ENCODE measurements around the gene DAB1. TPM values are rescaled to one million over a fixed set of nuclear protein-coding genes. Genes with fewer than 3 reads are reported as not detected.

DAB1 gene
- total RNA-seq, 4 donors from 2014 or later, result 0.22 TPM; not detected in 3

DNA sequence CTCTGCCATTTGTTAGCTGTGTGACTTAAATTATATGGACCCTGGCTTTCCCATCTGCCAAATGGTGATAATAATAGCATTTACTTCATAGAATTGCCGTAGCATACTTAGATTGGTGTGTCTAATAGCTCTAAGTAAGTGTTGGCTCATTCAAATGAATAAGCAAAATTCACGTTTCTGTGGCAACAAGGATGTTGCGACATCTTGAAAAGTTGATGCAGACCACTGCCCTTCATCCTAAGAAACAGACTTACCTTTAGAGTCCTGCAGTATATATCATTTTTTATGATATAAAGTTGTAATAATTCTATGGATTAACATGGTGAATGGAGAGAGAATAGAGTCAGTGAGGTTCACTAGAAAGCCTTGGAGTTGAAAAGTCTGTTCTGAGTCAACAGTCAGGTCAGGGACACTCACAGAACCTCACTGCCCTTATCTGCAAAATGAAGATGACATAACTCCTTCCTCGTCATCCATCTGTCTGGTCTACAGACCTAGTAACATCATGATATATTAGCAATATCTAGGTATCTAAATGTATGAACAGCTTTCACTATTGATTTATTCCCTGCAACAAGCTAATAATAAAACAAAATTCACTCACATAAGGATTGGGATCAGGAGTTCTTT is 290.8 kb downstream of the DAB1 start:
- Histone ChIP-seq H3K36me3 (no peaks in the 10 kb centered on the region), H3K27ac (no peak overlapping the region), H3K4me3 (no peak overlapping the region), H3K4me1 (no peaks in the 10 kb centered on the region), H3K9me3 (no peaks in the 10 kb centered on the region), H3K27me3 (no peaks in the 10 kb centered on the region)
- DNase-seq (no peak), ATAC-seq (no peak)
- in situ Hi-C loops (cut with MboI; ENCODE audit: low sequenced_read_pairs in 4 of 4) (no loop called here), intact Hi-C loops (cut with DNase I; ENCODE audit: low total_unique reads) (no loop called here)
- no peak for TF ChIP-seq CTCF (IDR thresholded peaks at IDR 0.05 in 4 of 5, conservative IDR thresholded peaks at IDR 0.05 in 1 of 5)
- TF ChIP-seq POLR2A (IDR thresholded peaks at IDR 0.05), result no peak

DNA sequence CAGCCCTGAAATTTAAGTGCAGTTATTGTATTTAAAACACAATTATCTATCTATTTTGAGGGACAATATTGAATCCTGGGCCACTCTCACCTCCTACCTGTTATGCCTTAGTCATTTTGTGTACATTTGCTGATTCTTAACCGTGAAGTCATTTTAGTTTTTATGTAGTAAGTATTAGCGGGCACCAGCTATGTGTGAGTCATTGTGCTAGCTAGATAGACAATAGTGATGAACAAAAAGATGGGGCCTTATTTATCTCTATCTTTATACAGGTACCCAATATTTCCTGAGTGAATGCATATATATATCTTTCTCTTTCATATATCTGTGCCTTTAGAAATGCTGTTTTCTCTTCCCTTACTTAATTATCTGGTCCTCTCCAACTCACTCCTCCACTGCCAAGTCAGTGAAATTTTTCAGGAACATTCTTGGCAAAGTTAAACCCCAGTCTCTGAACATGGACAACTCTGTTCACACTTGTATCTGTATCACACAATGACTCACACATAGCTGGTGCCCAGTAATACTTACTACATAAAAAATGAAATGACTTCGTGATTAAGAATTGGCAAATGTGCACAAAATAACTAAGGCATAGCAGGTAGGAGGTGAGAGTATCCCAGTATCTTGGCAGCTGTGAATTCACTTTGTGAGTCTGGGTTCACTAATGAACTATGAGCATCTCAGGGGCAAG is 292.0 kb downstream of the DAB1 start:
- no peak for TF ChIP-seq POLR2A (IDR thresholded peaks at IDR 0.05)
- TF ChIP-seq CTCF (IDR thresholded peaks at IDR 0.05 in 4 of 5, conservative IDR thresholded peaks at IDR 0.05 in 1 of 5), result no peak
- Histone ChIP-seq H3K27ac (no peak overlapping the region), H3K9me3 (no peaks in the 10 kb centered on the region), H3K27me3 (no peaks in the 10 kb centered on the region), H3K4me3 (no peak overlapping the region), H3K4me1 (no peaks in the 10 kb centered on the region), H3K36me3 (no peaks in the 10 kb centered on the region)
- in situ Hi-C loops (cut with MboI; ENCODE audit: low sequenced_read_pairs in 4 of 4) (no loop called here), intact Hi-C loops (cut with DNase I; ENCODE audit: low total_unique reads) (no loop called here)
- no peak for ATAC-seq
- DNase-seq, result no peak

DNA sequence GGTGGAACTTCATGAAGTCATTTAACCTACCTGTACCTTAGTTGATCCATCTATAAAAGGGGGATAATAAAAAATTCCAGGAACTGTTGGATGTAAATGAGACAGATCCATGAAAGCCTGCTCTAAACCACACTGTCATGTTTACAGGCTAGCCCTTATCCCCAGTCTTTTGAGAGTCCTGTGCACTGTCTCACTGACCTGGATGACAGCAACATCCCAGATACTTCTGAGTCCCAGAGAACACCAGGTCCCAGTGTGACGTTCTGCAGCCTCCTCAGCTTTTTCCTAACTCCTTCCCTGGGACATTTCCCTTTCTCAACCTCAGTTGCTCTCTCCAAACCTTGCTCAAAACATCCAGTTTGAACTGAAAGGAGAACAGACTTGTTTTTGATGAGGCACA is 292.6 kb downstream of the DAB1 start:
- no peak for ATAC-seq
- no peaks in the 10 kb centered on the region for H3K27me3 ChIP-seq
- intact Hi-C loops (cut with DNase I; ENCODE audit: low total_unique reads) (no loop called here), in situ Hi-C loops (cut with MboI; ENCODE audit: low sequenced_read_pairs in 4 of 4) (no loop called here)
- no peak for DNase-seq
- no peaks in the 10 kb centered on the region for H3K4me1 ChIP-seq
- no peaks in the 10 kb centered on the region for H3K36me3 ChIP-seq
- TF ChIP-seq POLR2A (IDR thresholded peaks at IDR 0.05) (no peak), CTCF (IDR thresholded peaks at IDR 0.05 in 4 of 5, conservative IDR thresholded peaks at IDR 0.05 in 1 of 5) (no peak)
- H3K27ac ChIP-seq, result no peak overlapping the region
- no peaks in the 10 kb centered on the region for H3K9me3 ChIP-seq
- no peak overlapping the region for H3K4me3 ChIP-seq

DNA sequence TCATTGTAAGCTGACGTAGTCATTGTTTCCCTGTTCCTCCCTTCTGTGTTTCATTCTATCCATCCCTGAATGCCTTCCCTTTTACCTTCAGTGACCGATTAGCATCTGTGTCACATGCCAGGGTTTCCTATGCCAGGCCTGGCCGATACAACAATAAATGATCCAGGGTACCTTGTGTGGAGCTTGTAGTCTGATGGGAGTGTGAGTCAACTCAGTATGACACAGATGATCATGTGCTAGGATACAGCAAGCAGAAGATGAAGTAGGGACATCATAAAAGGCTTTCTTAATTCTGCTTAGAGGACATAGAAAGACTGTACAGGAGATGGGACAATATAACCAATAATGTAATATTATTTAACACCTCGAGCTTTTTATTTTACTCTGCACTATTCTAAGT is 294.0 kb downstream of the DAB1 start:
- no peak overlapping the region for H3K27ac ChIP-seq
- no peaks in the 10 kb centered on the region for H3K27me3 ChIP-seq
- H3K9me3 ChIP-seq, result no peaks in the 10 kb centered on the region
- no peak overlapping the region for H3K4me3 ChIP-seq
- TF ChIP-seq POLR2A (IDR thresholded peaks at IDR 0.05), result no peak
- H3K36me3 ChIP-seq, result no peaks in the 10 kb centered on the region
- intact Hi-C loops (cut with DNase I; ENCODE audit: low total_unique reads) (no loop called here), in situ Hi-C loops (cut with MboI; ENCODE audit: low sequenced_read_pairs in 4 of 4) (no loop called here)
- no peaks in the 10 kb centered on the region for H3K4me1 ChIP-seq
- ATAC-seq, result no peak
- no peak for DNase-seq

DNA sequence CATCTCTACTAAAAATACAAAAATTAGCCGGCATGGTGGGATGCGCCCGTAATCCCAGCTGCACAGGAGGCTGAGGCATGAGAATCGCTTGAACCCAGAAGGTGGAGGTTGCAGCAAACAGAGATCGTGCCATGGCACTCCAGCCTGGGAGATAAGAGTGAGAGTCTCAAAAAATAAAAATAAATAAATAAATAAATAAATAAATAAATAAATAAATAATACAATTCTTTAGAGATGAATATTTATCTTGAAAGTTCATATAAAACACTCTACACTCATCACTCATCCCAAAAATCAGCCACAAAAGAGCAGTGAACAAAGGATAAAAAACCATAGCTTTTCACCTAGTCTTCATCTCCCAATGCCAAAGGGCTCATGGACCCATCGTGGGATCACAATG is 295.9 kb downstream of the DAB1 start:
- Histone ChIP-seq H3K27ac (no peak overlapping the region), H3K27me3 (no peaks in the 10 kb centered on the region), H3K9me3 (no peaks in the 10 kb centered on the region), H3K4me3 (no peak overlapping the region), H3K36me3 (no peaks in the 10 kb centered on the region), H3K4me1 (no peaks in the 10 kb centered on the region)
- no peak for TF ChIP-seq CTCF (IDR thresholded peaks at IDR 0.05 in 4 of 5, conservative IDR thresholded peaks at IDR 0.05 in 1 of 5)
- TF ChIP-seq POLR2A (IDR thresholded peaks at IDR 0.05), result no peak
- intact Hi-C loops (cut with DNase I; ENCODE audit: low total_unique reads), result no loop called here
- in situ Hi-C loops (cut with MboI; ENCODE audit: low sequenced_read_pairs in 4 of 4), result no loop called here
- DNase-seq, result no peak
- ATAC-seq, result no peak
